ENCODE data around the gene SORCS2. TPM values are rescaled to one million over a fixed set of nuclear protein-coding genes. Genes with fewer than 3 reads are reported as not detected.

Gene SORCS2
- total RNA-seq, 2 experiments from 2014 or later, result 0.03 TPM; not detected in 1

GRCh38 chr4:7411491-7411890 is 219.2 kb downstream of the SORCS2 start:
- Histone ChIP-seq H3K36me3 (ENCODE audit: insufficient read depth, low read length) (no peaks in the 10 kb centered on the region), H3K4me2 (ENCODE audit: low read length) (no peak overlapping the region), H3K4me1 (ENCODE audit: insufficient read depth, low read length, poor library complexity, severe bottlenecking) (no peaks in the 10 kb centered on the region), H4K20me1 (ENCODE audit: insufficient read depth, low read length) (no peaks in the 10 kb centered on the region), H3K79me2 (ENCODE audit: insufficient read depth, low read depth, low read length) (no peaks in the 10 kb centered on the region), H3K9me2 (ENCODE audit: insufficient read depth, low read length) (no peaks in the 10 kb centered on the region), H3K9me3 (ENCODE audit: low read length) (no peaks in the 10 kb centered on the region), H2AFZ (ENCODE audit: low read length) (no peak overlapping the region), H3K27ac (ENCODE audit: low read depth, low read length, poor library complexity, severe bottlenecking) (no peak overlapping the region), H3K4me3 (ENCODE audit: low read depth, low read length, poor library complexity, severe bottlenecking) (no peak overlapping the region)
- no TSS peak for BruUV-seq (replicated peaks)
- ChIA-PET CTCF (ENCODE audit: unreplicated experiment) (no interaction called here), POLR2A (interaction anchor here (0.7 kb wide), 1 partner anchor 417 kb away, joined by 6 read pairs; no protein-coding TSS in a partner anchor)
- intact Hi-C loops (cut with micrococcal nuclease; ENCODE audit: unreplicated experiment), result no loop called here
- no peak for TF ChIP-seq EZH2phosphoT487 (IDR thresholded peaks at IDR 0.05; ENCODE audit: borderline replicate concordance, low read depth, low read length)
- TF ChIP-seq CTCF (conservative IDR thresholded peaks at IDR 0.05; ENCODE audit: low read length), result no peak
- no peak for DNase-seq (ENCODE audit: low spot score)

DNA sequence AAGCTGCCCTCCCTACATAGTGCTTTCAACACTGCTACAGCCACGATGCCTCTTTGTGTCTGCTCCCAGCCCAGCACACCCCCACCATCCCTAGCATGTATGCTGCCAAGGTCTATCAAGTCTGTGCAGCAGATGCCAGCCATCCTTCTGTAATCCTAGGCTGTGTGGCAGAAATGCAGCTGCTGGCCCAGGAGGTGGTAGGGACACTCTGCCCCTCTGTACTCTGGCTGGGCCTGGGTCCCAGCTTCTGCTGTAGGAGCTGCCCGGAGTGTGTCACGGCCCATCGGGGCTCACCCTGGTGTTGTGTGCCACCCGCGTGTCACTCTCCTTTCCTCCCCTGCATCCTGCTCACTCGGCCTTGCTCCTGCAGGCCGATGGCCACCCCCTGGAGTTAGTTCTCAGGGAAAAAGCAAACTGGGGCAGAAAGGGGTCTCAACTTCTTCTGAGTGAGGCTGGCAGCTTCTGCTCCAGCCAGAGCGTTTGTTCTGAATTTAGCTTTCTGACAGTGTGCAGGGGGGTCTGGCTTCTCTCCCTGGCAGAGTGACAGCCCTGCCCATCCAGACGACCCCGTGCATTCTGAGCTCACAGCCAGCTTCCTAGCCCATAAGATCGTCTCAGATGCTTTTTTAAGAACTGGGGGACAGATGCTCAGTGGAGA is 219.7 kb downstream of the SORCS2 start:
- H2AFZ ChIP-seq (ENCODE audit: low read length), result no peak overlapping the region
- no peaks in the 10 kb centered on the region for H3K36me3 ChIP-seq (ENCODE audit: insufficient read depth, low read length)
- no peak overlapping the region for H3K4me3 ChIP-seq (ENCODE audit: low read depth, low read length, poor library complexity, severe bottlenecking)
- intact Hi-C loops (cut with micrococcal nuclease; ENCODE audit: unreplicated experiment), result no loop called here
- BruUV-seq (replicated peaks), result no TSS peak
- H3K9me2 ChIP-seq (ENCODE audit: insufficient read depth, low read length), result no peaks in the 10 kb centered on the region
- H3K4me2 ChIP-seq (ENCODE audit: low read length), result no peak overlapping the region
- TF ChIP-seq CTCF (conservative IDR thresholded peaks at IDR 0.05; ENCODE audit: low read length) (no peak), EZH2phosphoT487 (IDR thresholded peaks at IDR 0.05; ENCODE audit: borderline replicate concordance, low read depth, low read length) (no peak)
- no peaks in the 10 kb centered on the region for H3K4me1 ChIP-seq (ENCODE audit: insufficient read depth, low read length, poor library complexity, severe bottlenecking)
- no peaks in the 10 kb centered on the region for H3K79me2 ChIP-seq (ENCODE audit: insufficient read depth, low read depth, low read length)
- CTCF ChIA-PET (ENCODE audit: unreplicated experiment), result no interaction called here
- DNase-seq (ENCODE audit: low spot score), result no peak
- H3K9me3 ChIP-seq (ENCODE audit: low read length), result no peaks in the 10 kb centered on the region
- H3K27ac ChIP-seq (ENCODE audit: low read depth, low read length, poor library complexity, severe bottlenecking), result no peak overlapping the region
- no peaks in the 10 kb centered on the region for H4K20me1 ChIP-seq (ENCODE audit: insufficient read depth, low read length)
- POLR2A ChIA-PET, result no interaction called here

GRCh38 chr4:7412554-7412912 is 220.2 kb downstream of the SORCS2 start:
- H3K4me1 ChIP-seq (ENCODE audit: insufficient read depth, low read length, poor library complexity, severe bottlenecking), result no peaks in the 10 kb centered on the region
- no TSS peak for BruUV-seq (replicated peaks)
- ChIA-PET CTCF (ENCODE audit: unreplicated experiment) (no interaction called here), POLR2A (no interaction called here)
- H3K4me2 ChIP-seq (ENCODE audit: low read length), result no peak overlapping the region
- intact Hi-C loops (cut with micrococcal nuclease; ENCODE audit: unreplicated experiment), result no loop called here
- TF ChIP-seq CTCF (conservative IDR thresholded peaks at IDR 0.05; ENCODE audit: low read length) (no peak), EZH2phosphoT487 (IDR thresholded peaks at IDR 0.05; ENCODE audit: borderline replicate concordance, low read depth, low read length) (no peak)
- H3K36me3 ChIP-seq (ENCODE audit: insufficient read depth, low read length), result no peaks in the 10 kb centered on the region
- H3K9me2 ChIP-seq (ENCODE audit: insufficient read depth, low read length), result no peaks in the 10 kb centered on the region
- no peak overlapping the region for H3K4me3 ChIP-seq (ENCODE audit: low read depth, low read length, poor library complexity, severe bottlenecking)
- no peaks in the 10 kb centered on the region for H4K20me1 ChIP-seq (ENCODE audit: insufficient read depth, low read length)
- DNase-seq (ENCODE audit: low spot score), result no peak
- no peaks in the 10 kb centered on the region for H3K79me2 ChIP-seq (ENCODE audit: insufficient read depth, low read depth, low read length)
- no peaks in the 10 kb centered on the region for H3K9me3 ChIP-seq (ENCODE audit: low read length)
- no peak overlapping the region for H3K27ac ChIP-seq (ENCODE audit: low read depth, low read length, poor library complexity, severe bottlenecking)
- H2AFZ ChIP-seq (ENCODE audit: low read length), result no peak overlapping the region

Data from OCI-LY7 (cell line).